ENCODE measurements around the gene DNAH3.
"Not testable (repeated sequence)": the region's sequence is repeated elsewhere in the genome, so short reads cannot be mapped to it uniquely, and the experiment has no call there.

DNAH3 gene

DNA sequence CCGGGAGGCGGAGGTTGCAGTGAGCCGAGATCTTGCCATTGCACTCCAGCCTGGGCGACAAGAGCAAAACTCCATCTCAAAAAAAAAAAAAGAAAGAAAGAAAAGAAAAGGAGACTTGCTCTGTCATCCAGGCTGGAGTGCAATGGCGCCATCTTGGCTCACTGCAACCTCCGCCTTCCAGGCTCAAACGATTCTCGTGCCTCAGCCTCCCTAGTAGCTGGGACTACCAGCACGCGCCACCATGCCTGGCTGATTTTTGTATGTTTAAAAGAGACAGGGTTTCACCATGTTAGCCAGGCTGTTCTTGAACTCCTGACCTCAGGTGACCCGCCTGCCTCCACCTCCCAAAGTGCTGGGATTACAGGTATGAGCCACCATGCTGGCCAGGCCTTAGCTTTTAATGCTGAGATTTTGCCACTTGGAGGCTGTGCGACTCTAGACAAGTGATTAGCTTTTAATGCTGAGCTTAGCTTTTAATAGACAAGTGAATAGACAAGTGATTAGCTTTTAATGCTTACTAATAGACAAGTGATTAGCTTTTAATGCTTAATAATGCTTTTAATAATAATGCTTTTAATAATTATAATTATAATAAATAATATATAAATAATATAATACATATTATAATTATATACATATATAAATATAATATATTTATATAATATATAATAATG lies 17.4 kb upstream of the DNAH3 start:
- DNase-seq, result no peak

DNA sequence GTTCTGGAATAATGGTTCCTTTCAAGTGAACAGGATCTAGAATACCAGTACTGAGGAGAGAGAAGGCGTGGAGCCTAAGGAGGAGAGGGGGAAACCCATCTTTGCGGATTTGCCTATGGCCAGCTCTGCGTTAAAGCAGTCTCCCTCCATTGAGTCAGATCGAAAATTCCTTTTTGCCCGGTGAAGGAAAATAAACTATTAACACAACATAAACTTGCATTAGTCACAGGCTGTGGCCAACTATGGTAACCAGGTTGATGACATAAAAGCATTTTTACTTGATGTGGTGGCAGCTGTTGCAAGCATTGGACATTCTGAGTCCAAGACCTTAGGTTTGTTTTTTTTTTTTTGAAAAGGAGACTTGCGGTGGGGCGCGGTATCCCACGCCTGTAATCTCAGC lies 16.7 kb upstream of the DNAH3 start:
- no peak for DNase-seq

DNA sequence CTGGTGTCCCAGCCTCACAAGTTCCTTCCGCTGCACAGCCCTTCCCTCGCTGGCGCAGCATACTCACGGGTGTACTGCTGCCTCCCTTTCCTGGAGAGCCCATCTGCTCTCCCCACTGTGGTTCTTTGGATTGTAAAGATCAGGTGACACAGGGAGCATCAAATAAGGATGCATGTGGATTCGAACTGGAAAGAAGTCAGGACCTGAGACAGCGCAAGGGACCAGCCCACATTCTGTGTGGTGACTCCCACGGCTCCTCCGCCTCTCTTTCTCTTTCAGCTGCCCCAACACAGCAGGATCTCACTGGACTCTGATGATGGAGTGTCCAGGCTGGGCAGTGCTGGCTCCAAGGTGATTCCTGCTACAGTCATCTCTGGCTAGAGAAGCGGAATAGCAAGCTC lies 15.9 kb upstream of the DNAH3 start:
- DNase-seq, result no peak

DNA sequence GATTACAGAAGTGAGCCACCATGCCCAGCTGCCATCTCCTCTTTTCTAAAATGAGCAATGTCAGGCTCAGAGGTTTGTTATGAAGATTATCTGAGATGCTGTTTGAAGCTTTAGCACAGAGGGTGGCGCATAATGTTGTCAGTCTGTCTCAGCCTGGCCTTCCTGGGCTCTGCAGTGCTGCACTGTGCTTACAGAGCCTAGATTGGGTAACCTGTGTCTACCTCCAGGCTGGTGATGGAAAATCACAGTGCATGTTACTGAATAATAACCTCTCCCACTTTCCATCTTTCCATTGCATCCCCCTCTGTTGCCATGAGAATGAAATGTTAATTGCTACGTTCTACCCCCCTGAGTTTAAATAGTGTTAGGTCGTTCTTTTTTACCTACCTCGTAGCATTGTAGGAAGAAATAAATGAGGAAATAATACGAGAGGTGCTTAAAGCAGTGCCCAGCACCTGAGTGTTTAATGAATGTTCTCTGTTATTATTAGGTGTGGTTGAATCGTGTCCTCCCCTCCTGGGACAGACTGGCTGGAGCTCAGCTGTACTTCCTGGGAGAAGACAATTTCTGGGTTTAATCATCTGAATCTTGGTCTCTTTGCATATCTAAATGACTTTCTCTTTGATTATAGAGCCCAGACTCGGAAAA lies 14.0 kb upstream of the DNAH3 start:
- no peak for DNase-seq

DNA sequence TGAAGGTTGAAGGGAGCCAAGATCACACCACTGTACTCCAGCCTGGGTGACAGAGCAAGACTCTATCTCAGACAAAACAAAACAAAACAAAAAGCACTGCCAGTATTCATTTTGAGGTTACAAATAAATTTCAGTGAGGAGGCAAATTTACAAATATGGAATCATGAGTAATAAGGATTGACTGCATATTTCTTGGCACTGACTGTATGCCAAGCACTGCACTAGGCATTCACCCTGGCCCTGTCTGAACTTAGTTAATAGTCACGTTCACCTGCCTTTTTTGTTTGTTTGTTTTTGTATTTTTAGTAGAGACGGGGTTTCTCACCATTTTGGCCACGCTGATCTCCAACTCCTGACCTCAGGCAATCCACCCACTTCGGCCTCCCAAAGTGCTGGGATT lies 12.9 kb upstream of the DNAH3 start:
- DNase-seq, result no peak

DNA sequence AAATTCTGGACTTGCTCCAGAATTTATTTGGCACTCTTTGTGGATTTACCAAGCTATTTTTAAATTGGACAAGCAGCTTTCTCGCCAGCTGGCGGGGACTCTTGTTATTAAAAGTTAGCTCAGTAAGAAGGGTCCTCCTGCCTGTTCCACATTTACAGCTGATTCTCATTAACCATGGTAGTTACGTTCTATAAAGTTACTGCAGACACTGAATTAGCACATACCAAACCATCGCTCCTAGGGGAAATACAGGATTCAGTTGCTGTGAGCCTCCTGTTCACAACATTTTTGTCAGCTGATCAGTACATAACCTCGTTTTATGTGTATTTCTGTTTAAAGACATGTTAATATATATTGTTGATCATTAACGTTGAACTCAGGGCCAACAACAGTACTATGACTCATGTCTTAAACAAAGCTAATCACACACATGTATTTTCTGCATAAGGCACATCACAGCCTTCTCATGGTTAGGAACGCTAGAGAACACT lies 12.1 kb upstream of the DNAH3 start:
- DNase-seq, result peak; percentile 36

DNA sequence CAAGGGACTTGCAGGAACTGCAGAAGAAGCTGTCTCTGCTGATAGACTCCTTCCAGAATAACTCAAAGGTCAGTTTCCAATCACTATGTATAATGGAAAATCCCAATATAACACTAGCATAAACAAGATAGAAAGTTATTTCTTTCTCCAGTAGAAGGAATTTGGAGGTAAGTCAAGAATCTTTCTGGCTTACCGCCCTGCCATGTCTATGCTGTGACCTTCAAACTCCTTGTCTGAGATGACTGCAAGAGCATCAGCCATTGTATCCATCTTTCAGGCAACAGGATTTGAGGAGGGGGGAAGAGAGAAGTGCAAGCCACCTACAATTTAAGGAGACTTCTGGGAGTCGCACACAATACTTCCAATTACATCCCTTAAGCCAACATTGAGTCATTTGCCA lies 10.6 kb upstream of the DNAH3 start:
- no peak for DNase-seq

DNA sequence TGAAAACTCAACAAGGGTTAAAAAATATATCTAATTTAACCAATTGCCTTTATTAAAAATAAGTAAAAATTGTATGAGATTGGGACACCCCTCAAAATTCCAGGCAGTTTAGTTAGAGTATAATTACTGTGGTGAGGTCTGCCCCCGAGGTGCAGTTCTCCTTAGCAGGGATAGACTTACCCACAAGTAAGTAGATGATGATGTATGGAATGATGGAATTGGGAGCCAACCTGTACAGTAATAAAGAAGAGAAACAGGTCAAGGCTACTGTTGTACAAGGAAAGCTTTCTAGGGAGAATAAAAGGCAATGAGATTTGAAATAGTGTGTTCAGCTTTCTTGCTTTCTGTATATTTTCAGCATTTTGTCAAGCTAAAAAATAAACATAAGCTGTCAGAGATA lies 9.6 kb upstream of the DNAH3 start:
- no peak for DNase-seq

DNA sequence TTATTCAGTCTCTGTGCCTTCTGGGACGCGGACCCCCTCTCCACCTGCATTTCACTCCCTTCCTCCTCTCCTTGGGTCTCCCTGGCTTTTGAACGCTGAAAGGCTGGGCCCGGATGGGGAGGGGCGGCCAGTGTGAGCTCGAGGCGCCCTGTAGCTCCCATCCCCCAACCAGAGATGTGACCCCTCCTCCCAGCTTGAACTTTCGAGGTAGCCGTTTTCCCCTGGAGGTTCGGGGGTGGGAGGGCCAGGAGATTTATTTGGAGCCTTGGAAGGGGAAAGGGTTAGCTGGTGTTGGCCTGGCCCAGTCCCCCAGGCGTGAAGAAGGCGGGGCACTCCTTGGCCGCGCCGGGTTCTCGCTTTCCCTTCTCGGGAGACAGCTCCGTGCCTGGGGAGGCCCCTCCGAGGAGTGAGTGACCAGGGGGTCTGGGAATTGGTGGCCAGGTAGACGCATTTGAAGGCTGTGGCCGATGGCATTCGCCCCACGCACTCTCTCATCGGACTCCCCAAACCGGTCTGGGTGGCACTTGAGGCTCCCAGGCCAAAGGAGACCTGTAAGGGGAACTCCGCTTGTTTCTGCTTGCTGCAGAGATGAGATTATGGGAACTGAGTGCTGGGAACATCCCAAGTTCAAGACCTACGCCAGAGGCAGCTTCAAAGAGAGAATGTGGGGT lies 8.8 kb upstream of the DNAH3 start:
- no peak for DNase-seq

DNA sequence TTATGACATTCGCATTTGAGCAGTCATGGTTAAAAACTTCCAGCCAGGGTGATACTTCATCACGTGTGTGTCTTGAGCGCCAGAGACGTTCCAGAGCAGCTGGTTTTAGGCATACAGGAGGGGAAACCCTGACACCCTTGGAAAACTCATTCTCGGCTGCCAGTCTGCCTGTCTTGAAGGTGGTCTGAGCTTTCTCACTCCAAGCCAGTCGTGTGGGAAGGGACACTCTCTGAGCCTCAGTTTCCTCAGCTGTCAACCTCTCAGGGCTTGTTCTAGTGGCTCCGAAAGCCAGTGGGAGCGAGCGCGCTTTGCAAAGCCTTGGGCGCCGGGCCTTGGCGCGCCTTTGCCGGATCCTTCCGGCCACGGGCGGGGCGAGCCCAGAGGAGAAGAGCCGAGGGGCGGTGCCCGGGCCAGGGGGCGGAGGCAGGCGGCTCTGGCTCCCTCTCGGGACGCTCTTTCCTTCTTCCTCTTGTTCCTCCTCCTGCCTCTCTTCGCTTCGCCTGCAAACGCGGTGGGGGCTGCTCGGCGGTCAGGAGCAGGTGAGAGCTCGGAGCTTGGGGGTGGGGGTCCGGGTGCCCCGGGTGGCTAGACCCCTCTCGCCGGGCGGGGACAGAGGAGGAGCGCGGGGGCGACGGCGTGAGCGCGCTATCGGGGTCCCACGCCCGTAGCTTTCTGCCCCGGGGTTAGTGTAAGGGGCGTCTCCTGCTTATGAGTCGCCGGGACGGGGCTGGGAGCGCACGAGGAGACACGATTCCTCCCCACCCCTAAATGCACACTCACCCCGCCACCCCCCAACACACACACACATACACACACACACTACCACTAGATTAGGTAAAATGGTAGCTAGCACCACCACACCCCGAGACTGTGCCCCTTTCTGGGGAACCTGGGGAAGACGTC lies 7.8 kb upstream of the DNAH3 start, which contains the start of gene LDAF1:
TSS of gene LDAF1 (plus strand) at position 467 of the 903 bp plus-strand sequence. CDS start 2,509 bp downstream, outside the sequence.
- peak; percentile 4 for DNase-seq

DNA sequence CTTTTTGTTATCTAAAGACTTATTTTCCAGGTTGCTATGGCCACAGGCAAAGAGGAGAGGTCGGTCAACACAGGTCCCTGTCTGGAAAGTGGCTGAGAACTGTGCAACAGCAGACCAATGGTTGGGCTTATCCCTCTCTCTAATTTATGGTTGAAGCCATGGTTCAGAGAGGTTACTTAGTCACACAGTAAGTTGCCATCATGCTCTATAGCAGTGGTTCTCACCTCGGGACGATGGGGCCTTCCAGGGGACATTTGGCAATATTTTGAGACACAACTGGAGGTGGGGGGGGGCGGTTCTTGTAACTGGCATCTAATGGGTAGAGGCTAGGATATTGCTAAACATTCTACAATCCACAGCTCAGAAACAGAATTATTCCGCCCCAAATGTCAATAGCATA lies 7.0 kb upstream of the DNAH3 start:
- no peak for DNase-seq

DNA sequence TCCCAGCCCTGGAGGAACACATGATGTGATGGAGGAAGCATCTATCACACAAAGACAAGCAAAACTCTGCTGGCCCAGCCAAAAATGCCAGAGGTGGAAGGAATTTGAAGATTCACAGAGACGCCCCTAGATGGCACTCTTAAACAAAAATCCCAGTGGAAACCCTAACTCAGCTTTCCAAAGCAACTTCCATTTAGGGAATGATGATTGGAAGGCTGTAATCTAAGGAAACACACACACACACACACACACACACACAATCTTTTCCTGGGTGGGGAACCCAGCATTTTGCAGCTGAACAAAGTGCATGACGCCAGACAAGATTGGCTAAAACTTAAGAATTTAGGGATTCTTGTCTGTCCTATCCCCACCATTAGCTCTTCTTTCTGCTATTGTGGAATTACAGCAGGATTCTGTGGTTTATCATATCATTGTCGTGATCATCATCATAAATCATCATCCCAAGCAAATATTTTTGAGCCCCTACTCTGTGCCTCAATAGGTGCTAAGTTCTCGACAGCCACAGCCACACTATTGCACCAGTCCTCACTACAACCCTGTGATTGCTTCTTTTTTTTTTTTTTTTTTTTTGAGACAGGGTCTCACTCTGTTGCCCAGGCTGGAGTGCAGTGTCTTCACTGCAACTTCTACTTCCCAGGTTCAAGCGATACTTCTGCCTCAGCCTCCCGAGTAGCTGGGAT lies 6.3 kb upstream of the DNAH3 start:
- peak; percentile 40 for DNase-seq

DNA sequence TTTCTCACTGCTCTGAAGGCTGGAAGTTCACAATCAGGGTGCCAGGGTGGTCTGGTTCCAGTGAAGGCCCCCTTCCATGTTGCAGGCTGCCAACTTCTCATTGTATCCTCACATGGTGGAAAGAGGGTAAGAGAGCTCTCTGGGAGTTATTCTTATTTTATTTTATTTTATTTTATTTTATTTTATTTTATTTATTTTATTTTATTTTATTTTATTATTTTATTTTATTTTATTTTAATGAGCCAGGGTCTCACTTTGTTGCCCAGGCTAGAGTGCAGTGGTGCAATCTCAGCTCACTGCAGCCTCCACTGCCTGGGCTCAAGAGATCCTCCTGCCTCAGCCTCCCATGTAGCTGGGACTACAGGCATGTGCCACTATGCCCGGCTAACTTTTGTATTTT lies 5.4 kb upstream of the DNAH3 start:
- not testable (repeated sequence) for DNase-seq

DNA sequence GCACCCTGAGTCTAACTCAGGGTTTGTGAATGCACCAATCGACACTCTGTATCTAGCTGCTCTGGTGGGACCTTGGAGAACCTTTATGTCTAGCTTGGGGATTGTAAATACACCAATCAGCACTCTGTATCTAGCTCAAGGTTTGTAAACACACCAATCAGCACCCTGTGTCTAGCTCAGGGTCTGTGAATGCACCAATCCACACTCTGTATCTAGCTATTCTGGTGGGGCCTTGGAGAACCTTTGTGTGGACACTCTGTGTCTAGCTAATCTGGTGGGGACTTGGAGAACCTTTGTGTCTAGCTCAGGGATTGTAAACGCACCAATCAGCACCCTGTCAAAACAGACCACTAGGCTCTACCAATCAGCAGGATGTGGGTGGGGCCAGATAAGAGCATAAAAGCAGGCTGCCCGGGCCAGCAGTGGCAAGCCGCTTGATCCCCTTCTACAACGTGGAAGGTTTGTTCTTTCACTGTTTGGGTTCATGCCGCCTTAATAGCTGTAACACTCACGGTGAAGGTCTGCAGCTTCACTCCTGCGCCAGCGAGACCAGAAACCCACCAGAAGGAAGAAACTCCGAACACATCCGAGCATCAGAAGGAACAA lies 2.6 kb upstream of the DNAH3 start:
- DNase-seq, result not testable (repeated sequence)

DNA sequence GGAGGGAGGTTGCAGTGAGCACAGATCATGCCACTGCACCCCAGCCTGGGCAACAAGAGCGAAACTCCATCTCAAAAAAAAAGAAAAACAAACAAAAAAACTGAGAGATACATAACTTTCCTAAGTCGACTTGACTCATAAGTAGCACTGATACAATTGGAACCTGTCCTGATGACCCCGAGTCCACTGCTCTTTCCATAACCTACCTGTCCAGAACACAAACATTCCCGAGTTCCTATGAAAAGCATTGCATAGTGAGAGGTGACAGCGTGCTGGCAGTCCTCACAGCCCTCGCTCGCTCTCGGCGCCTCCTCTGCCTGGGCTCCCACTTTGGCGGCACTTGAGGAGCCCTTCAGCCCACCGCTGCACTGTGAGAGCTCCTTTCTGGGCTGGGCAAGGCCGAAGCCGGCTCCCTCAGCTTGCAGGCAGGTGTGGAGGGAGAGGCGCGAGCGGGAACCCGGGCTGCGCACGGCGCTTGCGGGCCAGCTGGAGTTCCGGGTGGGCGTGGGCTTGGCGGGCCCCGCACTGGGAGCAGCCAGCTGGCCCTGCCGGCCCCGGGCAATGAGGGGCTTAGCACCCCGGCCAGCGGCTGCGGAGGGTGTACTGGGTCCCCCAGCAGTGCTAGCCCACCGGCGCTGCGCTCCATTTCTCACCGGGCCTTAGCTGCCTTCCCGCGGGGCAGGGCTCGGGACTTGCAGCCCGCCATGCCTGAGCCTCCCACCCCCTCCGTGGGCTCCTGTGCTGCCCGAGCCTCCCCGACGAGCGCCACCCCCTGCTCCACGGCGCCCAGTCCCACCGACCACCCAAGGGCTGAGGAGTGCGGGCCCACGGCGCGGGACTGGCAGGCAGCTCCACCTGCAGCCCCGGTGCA lies 1.7 kb upstream of the DNAH3 start:
- DNase-seq, result not testable (repeated sequence)

DNA sequence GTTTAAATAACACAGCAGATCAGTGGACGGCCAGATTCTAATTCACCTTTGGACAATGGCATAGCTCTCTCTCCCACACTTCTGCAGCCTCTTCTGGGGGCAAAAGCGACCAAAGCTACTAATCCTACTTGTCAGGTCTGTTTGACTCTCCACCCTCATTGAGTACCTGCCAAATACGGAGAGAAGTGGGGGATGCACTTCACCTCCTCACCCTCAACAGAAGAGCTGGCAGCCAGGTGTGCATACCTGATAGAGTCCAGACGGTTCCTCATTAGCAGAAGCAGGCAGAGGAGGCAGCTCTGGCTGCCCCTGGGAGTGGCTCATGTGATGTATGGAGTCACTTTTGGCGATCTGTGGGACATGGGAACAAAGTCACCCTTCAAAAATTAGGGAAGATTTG lies 4.9 kb downstream of the DNAH3 start:
- no peak for DNase-seq

DNA sequence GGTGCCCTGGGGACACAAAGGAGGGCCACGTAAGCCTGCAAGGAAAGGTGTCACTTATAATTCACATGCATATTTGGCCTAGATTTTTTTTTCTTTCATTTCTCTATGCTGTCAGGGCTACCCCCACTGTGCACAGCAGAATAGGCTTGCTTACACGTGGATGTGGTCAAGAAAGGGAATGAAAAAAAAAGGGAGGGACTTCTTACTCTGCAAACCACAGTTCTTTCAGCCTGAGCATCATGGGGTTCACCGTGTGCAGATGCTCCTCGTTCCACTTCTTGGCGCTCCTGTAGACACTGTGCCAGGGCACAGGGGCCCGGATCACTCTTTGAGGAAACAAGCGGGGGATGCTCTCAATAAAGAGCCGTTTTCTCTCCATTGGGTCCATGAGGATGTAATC lies 16.6 kb downstream of the DNAH3 start:
- DNase-seq, result no peak

DNA sequence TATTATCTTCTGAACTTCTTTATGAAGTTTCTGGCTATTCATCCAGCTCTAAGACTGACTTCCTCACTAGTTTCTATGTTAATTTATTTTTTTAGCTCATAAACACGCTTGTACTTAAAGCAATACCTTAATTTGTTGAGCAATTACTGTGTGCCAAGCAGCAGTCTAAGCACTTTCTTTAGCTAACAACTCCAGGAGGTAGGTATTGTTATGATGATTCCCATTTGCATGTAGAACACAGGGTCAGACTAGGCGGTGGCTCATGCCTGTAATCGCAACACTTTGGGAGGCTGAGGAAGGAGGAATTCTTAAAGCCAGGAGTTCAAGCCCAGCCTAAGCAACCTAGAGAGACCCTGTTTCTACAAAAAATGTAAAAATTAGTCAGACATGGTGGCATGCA lies 19.8 kb downstream of the DNAH3 start:
- DNase-seq, result no peak

DNA sequence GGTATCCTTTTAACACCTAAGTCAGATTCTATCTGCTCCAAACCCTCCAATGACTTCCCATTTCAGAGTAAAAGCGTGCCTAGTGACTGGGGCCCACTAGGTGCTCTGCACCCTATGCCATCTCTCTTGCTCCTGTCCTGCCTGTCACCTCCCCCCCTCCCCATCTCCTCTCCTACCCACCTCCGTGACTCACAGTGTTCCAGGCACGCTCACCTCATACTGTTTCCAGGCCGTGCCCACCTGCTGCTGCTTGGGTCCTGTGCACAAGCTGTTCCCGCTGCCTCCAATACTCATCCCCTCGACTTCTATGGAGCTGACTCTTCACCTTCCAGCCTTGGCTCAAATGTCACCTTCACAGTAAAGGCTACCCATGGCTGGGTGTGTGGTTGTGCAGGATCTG lies 21.7 kb downstream of the DNAH3 start:
- no peak for DNase-seq

DNA sequence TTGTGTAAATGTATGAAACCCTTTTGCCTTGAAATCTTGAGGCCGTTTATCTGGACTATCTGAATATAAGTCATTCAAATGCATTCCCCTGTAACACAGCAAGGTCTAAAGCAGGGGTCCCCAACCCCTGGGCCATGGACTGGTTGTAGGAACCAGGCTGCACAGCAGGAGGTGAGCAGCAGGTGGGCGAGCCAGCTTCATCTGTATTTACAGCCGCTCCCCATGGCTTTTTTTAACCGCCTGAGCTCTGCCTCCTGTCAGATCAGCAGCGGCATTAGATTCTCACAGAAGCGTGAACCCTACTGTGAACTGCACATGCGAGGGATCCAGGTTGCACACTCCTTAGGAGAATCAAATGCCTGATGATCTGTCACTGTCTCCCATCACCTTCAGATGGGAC lies 24.1 kb downstream of the DNAH3 start:
- DNase-seq, result no peak

DNA sequence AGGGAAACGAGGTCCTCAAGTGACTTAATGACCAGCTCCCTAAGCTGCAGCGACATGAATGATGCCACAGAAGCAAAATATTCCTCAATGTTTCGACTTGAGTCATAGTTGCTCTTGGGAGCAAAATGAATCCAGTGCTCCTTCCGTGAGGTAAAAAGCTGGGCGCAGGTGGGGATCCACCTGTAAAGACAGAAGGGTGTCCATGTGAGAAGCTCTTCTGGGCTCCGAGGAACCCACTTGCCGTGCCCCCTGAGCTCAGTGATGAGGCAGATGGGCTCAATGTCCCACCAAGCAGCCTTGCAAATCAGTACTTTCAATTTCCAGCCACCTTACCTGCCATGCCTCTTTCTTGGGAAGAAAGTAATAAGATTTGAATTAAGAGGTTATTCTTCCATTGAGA lies 25.5 kb downstream of the DNAH3 start:
- no peak for DNase-seq

All from NCI-H1694 treated with DMSO at 0.1 percent for 48 hours (cell line).